K562 (cell line): ENCODE measurements around the gene SETD7.

Experiments used
- COPS2 ChIP-seq: fragments of 450-650 bp; conservative IDR thresholded peaks from 2 replicates; pipeline ENCODE4 v1.6.1; 2016; ENCODE audit warnings: mild to moderate bottlenecking, moderate library complexity
- GABPA ChIP-seq: fragments of 200-800 bp; sonication (Bioruptor generic); conservative IDR thresholded peaks from 2 replicates; pipeline ENCODE4 v1.6.1; 2016; ENCODE audit warnings: low read depth, missing genetic modification characterization, missing compliant biosample characterization
- MAFK ChIP-seq: IDR thresholded peaks from 2 replicates; pipeline ENCODE4 v1.6.1; 2011; ENCODE audit warnings: low read length, improper control_type of control experiment

DNA sequence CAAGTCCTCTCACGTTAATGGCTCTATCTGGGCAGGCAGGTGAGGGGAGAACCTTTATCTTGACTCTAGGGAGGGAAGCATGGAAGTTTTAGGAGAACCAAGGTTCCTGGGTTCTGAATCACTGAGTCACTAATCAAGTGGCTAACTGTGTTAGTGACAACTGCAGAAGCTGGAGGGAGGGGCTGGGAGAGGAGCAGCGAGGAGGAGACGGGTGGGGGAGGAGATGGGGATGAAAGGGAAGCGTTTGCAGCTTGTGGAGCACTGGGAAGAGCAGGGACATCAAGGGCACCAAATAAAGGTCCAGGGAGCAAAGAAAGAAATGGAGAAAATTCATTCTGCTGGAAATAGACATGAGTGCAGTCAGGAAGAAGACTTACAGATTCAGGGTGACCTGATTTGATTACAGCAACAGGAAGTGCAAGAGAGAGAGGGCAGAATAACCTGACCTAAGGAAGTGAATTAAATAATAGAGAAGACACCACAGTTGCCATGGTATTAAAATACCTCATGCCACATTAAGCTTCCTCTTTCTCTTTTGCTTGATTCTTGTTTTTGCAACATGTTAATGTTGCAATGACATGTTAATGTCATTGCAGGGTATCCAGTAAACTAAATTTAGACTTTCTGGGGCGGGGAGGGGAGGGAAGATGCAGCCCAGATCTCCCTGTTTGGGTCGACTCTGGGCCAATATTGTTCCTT lies 4.5 kb upstream of the SETD7 start:
- TF ChIP-seq GABPA (tag) (no peak), COPS2 (no peak), MAFK (no peak)
